ENCODE results near the gene TMEM18.

TMEM18 gene

GRCh38 chr2:715038-715437 lies 37.8 kb upstream of the TMEM18 start:
- Histone ChIP-seq H3K4me2 (ENCODE audit: low read length) (no peak overlapping the region), H2AFZ (no peak overlapping the region), H3K27ac (no peak overlapping the region), H3K79me2 (no peaks in the 10 kb centered on the region), H3K9me3 (ENCODE audit: control insufficient read depth, low read length) (no peaks in the 10 kb centered on the region), H3K4me3 (ENCODE audit: low read depth, low read length) (no peak overlapping the region), H3K27me3 (ENCODE audit: control insufficient read depth, insufficient read depth, low read length) (no peaks in the 10 kb centered on the region), H3K4me1 (no peaks in the 10 kb centered on the region), H3K9ac (no peak overlapping the region), H3K36me3 (ENCODE audit: control insufficient read depth, insufficient read depth, low read length) (no peaks in the 10 kb centered on the region)
- TF ChIP-seq, protein P1, sequence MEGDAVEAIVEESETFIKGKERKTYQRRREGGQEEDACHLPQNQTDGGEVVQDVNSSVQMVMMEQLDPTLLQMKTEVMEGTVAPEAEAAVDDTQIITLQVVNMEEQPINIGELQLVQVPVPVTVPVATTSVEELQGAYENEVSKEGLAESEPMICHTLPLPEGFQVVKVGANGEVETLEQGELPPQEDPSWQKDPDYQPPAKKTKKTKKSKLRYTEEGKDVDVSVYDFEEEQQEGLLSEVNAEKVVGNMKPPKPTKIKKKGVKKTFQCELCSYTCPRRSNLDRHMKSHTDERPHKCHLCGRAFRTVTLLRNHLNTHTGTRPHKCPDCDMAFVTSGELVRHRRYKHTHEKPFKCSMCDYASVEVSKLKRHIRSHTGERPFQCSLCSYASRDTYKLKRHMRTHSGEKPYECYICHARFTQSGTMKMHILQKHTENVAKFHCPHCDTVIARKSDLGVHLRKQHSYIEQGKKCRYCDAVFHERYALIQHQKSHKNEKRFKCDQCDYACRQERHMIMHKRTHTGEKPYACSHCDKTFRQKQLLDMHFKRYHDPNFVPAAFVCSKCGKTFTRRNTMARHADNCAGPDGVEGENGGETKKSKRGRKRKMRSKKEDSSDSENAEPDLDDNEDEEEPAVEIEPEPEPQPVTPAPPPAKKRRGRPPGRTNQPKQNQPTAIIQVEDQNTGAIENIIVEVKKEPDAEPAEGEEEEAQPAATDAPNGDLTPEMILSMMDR (IDR thresholded peaks at IDR 0.05): no peak

- H3K9me3 ChIP-seq (ENCODE audit: control insufficient read depth, low read length): no peaks in the 10 kb centered on the region
- no peaks in the 10 kb centered on the region for H3K79me2 ChIP-seq
- no peak overlapping the region for H3K9ac ChIP-seq
- no peak overlapping the region for H3K27ac ChIP-seq
- H3K4me2 ChIP-seq (ENCODE audit: low read length): no peak overlapping the region
- H3K36me3 ChIP-seq (ENCODE audit: control insufficient read depth, insufficient read depth, low read length): no peaks in the 10 kb centered on the region
- TF ChIP-seq, protein P1 (IDR thresholded peaks at IDR 0.05): peak; percentile 78
- H3K27me3 ChIP-seq (ENCODE audit: control insufficient read depth, insufficient read depth, low read length): no peaks in the 10 kb centered on the region
- H3K4me1 ChIP-seq: no peaks in the 10 kb centered on the region
- H2AFZ ChIP-seq: peak overlapping the region; percentile 20
- H3K4me3 ChIP-seq (ENCODE audit: low read depth, low read length): no peak overlapping the region
These were observed 37.0 kb upstream of the TMEM18 start for GRCh38 chr2:714005-714741.

- Histone ChIP-seq H3K27me3 (ENCODE audit: control insufficient read depth, insufficient read depth, low read length) (no peaks in the 10 kb centered on the region), H3K9me3 (ENCODE audit: control insufficient read depth, low read length) (no peaks in the 10 kb centered on the region), H3K36me3 (ENCODE audit: control insufficient read depth, insufficient read depth, low read length) (no peaks in the 10 kb centered on the region), H3K9ac (no peak overlapping the region), H3K79me2 (no peaks in the 10 kb centered on the region), H2AFZ (no peak overlapping the region), H3K4me3 (ENCODE audit: low read depth, low read length) (no peak overlapping the region), H3K4me1 (no peaks in the 10 kb centered on the region), H3K27ac (no peak overlapping the region), H3K4me2 (ENCODE audit: low read length) (no peak overlapping the region)
- TF ChIP-seq, protein P1 (IDR thresholded peaks at IDR 0.05): no peak
These were observed 33.9 kb upstream of the TMEM18 start for GRCh38 chr2:710867-711665.

DNA sequence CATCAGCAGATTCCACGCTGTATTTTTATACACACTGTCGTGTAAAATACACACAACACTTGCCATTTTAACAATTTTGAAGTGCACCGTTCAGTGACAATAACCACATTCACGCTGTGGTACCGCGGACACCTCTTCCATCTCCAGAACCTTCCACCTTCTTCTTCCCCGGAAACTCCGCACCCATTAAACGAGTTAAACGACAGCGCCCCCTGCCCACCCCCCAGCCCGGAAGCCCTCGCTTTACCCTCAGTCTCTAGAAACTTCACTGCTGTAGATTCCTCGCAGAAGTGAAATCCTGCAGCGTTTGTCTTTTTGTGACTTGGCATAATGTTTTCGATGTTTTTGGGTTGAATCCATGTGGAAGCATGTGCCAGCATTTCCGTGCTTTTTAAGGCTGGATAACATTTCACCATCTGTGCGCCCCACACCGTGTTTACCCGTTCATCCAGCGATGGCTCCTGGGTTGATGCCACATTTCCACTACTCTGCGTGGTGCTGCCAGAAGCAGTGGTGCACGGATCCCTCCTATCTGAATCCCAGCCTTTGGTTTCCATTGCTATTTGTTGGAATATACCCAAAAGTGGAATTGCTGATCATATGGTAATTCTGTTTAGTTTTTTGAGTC lies 32.0 kb upstream of the TMEM18 start:
- Histone ChIP-seq H3K36me3 (ENCODE audit: control insufficient read depth, insufficient read depth, low read length) (no peaks in the 10 kb centered on the region), H3K4me3 (ENCODE audit: low read depth, low read length) (no peak overlapping the region), H3K9me3 (ENCODE audit: control insufficient read depth, low read length) (no peaks in the 10 kb centered on the region), H3K4me2 (ENCODE audit: low read length) (no peak overlapping the region), H3K27ac (no peak overlapping the region), H3K27me3 (ENCODE audit: control insufficient read depth, insufficient read depth, low read length) (no peaks in the 10 kb centered on the region), H3K79me2 (no peaks in the 10 kb centered on the region), H2AFZ (no peak overlapping the region), H3K9ac (no peak overlapping the region), H3K4me1 (no peaks in the 10 kb centered on the region)
- TF ChIP-seq, protein P1 (IDR thresholded peaks at IDR 0.05): no peak

Measured in parathyroid adenoma (tissue), 2 donors.